Skeletal muscle satellite cell (primary cell): ENCODE measurements around the gene EVL.

ENCODE experiments used
- H3K27me3 ChIP-seq: 2 replicates; pipeline ENCODE4 v1.7.0; 2013; ENCODE audit warnings: low read length; ENCODE audit not compliant: control insufficient read depth, insufficient read depth
- H3K36me3 ChIP-seq: 2 replicates; pipeline ENCODE4 v1.7.0; 2013; ENCODE audit warnings: mild to moderate bottlenecking, control low read depth, low read length; ENCODE audit not compliant: insufficient read depth
- H3K4me1 ChIP-seq: 2 replicates; pipeline ENCODE4 v1.7.0; 2013; ENCODE audit warnings: low read length; ENCODE audit not compliant: control insufficient read depth, insufficient read depth
- H3K4me2 ChIP-seq: 2 replicates; pipeline ENCODE4 v1.7.0; 2013; ENCODE audit warnings: mild to moderate bottlenecking, low read length
- H3K4me3 ChIP-seq: 2 replicates; pipeline ENCODE4 v1.7.0; 2013; ENCODE audit warnings: low read length
- H3K9ac ChIP-seq: 2 replicates; pipeline ENCODE4 v1.7.0; 2013; ENCODE audit warnings: mild to moderate bottlenecking, low read depth, low read length, moderate library complexity
- H3K9me3 ChIP-seq: replicated peaks from 2 replicates; pipeline ENCODE4 v1.7.0; 2013; ENCODE audit warnings: mild to moderate bottlenecking, control low read depth, low read length

The EVL gene

GRCh38 chr14:100042286-100042685 lies 22.9 kb upstream of the EVL start:
- Histone ChIP-seq H3K4me2 (peak overlapping the region; percentile 23), H3K4me3 (no peak overlapping the region), H3K36me3 (no peaks in the 10 kb centered on the region), H3K9ac (no peak overlapping the region), H3K4me1 (peaks cover 16% of the 10 kb centered on the region), H3K27me3 (no peaks in the 10 kb centered on the region), H3K9me3 (no peaks in the 10 kb centered on the region)

- Histone ChIP-seq H3K9me3 (no peaks in the 10 kb centered on the region), H3K9ac (no peak overlapping the region), H3K4me1 (peaks cover 31% of the 10 kb centered on the region), H3K4me3 (no peak overlapping the region), H3K27me3 (no peaks in the 10 kb centered on the region), H3K36me3 (no peaks in the 10 kb centered on the region), H3K4me2 (no peak overlapping the region)
Measured at GRCh38 chr14:100045642-100046344, 19.4 kb upstream of the EVL start.

GRCh38 chr14:100047600-100047999 lies 17.6 kb upstream of the EVL start:
- no peaks in the 10 kb centered on the region for H3K27me3 ChIP-seq
- H3K4me2 ChIP-seq: no peak overlapping the region
- no peak overlapping the region for H3K9ac ChIP-seq
- H3K9me3 ChIP-seq: no peaks in the 10 kb centered on the region
- H3K4me3 ChIP-seq: no peak overlapping the region
- peaks cover 31% of the 10 kb centered on the region for H3K4me1 ChIP-seq
- H3K36me3 ChIP-seq: no peaks in the 10 kb centered on the region

- Histone ChIP-seq H3K4me1 (peaks cover 31% of the 10 kb centered on the region), H3K9ac (peak overlapping the region; percentile 10), H3K9me3 (no peaks in the 10 kb centered on the region), H3K36me3 (no peaks in the 10 kb centered on the region), H3K27me3 (no peaks in the 10 kb centered on the region), H3K4me2 (peak overlapping the region; percentile 19), H3K4me3 (no peak overlapping the region)
Measured at GRCh38 chr14:100048786-100049185, 16.4 kb upstream of the EVL start.

GRCh38 chr14:100049220-100049619 lies 16.0 kb upstream of the EVL start:
- no peaks in the 10 kb centered on the region for H3K9me3 ChIP-seq
- peak overlapping the region; percentile 10 for H3K9ac ChIP-seq
- no peaks in the 10 kb centered on the region for H3K27me3 ChIP-seq
- H3K4me3 ChIP-seq: no peak overlapping the region
- peaks cover 31% of the 10 kb centered on the region for H3K4me1 ChIP-seq
- no peaks in the 10 kb centered on the region for H3K36me3 ChIP-seq
- peak overlapping the region; percentile 24 for H3K4me2 ChIP-seq

GRCh38 chr14:100051103-100051502 lies 14.1 kb upstream of the EVL start:
- no peaks in the 10 kb centered on the region for H3K9me3 ChIP-seq
- no peaks in the 10 kb centered on the region for H3K27me3 ChIP-seq
- H3K36me3 ChIP-seq: no peaks in the 10 kb centered on the region
- no peak overlapping the region for H3K9ac ChIP-seq
- no peak overlapping the region for H3K4me3 ChIP-seq
- H3K4me2 ChIP-seq: no peak overlapping the region
- peaks cover 19% of the 10 kb centered on the region for H3K4me1 ChIP-seq

DNA sequence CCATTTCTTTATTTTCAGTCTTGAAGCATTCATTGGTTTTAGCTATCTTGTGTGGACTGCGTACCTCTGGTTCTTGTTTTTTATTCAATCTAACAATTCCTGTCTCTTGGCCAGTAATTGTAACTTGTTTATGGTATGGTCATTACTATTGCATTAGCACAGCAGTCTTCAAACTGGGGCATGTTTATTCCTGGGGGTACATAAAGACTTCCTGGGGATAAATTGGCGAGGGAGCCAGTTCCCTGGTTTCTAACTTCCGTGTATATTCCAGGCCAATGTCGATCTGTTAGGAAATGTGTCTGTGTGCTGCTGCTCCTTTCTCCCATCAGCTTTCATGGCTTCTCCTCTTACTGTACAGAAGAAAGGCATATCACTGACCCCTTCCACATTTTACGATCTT lies 13.7 kb upstream of the EVL start:
- Histone ChIP-seq H3K4me3 (no peak overlapping the region), H3K9me3 (no peaks in the 10 kb centered on the region), H3K4me2 (no peak overlapping the region), H3K27me3 (no peaks in the 10 kb centered on the region), H3K4me1 (peaks cover 18% of the 10 kb centered on the region), H3K9ac (no peak overlapping the region), H3K36me3 (no peaks in the 10 kb centered on the region)

DNA sequence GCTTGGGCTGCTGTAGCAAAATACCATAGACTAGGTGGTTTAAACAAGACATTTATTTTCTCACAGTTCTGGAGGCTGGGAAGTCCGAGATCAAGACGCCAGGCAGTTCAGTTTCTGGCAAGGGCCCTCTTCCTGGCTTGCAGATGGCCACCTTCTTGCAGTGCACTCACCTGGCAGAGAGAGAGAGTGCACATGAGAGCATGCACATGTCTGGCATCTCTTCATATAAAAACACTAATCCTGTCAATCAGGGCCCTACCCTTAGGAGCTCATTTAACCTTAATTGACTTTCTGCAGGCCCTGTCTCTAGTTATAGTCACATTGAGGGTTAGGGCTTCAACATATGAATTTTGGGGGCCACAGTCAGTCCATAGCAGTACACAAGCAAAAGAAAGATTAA lies 12.4 kb upstream of the EVL start:
- no peak overlapping the region for H3K9ac ChIP-seq
- no peaks in the 10 kb centered on the region for H3K27me3 ChIP-seq
- H3K4me2 ChIP-seq: no peak overlapping the region
- H3K4me1 ChIP-seq: peaks cover 18% of the 10 kb centered on the region
- no peaks in the 10 kb centered on the region for H3K9me3 ChIP-seq
- no peaks in the 10 kb centered on the region for H3K36me3 ChIP-seq
- no peak overlapping the region for H3K4me3 ChIP-seq

DNA sequence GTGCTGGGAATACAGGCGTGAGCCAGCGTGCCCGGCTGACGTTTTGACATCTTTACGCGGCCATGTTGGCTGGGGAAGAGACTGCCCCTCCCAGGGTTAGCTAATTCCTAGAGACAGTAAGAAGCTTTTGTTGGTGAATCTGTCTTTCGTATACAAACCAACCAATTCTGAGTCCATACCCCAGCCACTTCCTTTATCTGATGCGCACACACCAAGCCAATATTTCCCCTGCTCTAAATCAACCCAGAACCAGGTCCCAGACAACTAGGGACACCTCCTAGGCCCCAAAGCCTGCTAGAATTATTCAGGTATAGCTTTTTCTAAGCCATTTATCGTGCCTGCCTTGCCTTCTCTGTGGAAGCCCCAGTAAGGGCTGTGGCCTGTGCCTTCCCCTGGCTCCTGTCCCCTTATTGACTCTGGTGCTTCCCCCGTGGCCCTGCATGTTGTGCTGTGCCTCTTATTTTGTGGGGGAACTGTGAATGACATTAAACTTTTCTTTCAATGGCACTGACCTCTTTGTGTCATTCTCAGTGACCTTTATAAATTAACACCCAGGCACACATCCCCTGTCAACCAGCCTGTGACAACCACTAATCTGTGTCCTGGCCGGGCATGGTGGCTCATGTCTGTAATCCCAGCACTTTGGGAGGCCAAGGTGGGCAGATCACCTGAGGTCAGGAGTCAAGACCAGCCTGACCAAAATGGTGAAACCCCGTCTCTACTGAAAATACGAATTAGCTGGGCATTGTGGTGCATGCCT lies 10.7 kb upstream of the EVL start:
- peaks cover 5% of the 10 kb centered on the region for H3K4me1 ChIP-seq
- no peak overlapping the region for H3K9ac ChIP-seq
- no peak overlapping the region for H3K4me2 ChIP-seq
- no peaks in the 10 kb centered on the region for H3K9me3 ChIP-seq
- no peak overlapping the region for H3K4me3 ChIP-seq
- H3K27me3 ChIP-seq: no peaks in the 10 kb centered on the region
- H3K36me3 ChIP-seq: no peaks in the 10 kb centered on the region

- Histone ChIP-seq H3K36me3 (no peaks in the 10 kb centered on the region), H3K4me2 (no peak overlapping the region), H3K9me3 (no peaks in the 10 kb centered on the region), H3K4me1 (no peaks in the 10 kb centered on the region), H3K9ac (no peak overlapping the region), H3K27me3 (no peaks in the 10 kb centered on the region), H3K4me3 (no peak overlapping the region)
Measured at GRCh38 chr14:100056431-100056830, 8.8 kb upstream of the EVL start.

DNA sequence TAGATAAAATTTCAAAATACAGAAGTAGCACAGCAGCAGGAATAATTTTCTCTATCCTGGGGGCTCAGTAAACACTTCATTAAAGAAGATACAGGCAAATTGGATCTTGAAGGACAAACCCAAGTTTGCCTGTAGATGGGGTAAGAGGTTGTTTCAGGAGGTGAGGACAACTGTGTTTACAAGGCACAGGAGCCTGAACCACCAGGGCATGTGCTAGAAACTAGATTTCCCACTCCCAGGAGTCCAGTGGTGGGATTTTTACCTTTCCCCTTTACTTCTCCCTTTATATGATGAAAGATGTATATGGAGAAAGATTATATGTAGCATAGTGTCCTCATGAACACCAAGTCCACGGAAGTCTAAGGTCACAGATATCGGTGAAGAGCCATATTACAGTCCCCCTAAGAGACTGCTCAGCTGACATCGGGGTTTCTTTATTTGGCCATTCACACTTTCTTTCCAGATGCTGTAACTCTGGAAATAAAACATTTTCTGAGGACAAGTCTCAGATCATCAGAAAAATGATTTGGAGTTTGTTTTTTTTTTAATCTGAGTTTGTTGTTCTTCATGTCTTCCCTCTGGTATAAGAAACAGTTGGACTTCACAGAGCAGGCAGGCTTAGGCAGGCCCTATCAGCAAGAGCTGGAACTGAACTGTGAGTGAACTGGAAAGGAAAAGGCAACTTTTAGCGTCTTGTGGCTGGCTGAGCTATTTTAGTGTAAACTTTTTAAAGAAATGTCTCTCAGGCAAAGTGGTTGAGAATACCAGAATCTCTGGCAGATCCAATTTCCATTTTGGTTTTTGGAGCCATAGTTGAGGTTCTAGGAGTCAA lies 8.0 kb upstream of the EVL start:
- no peaks in the 10 kb centered on the region for H3K9me3 ChIP-seq
- H3K4me1 ChIP-seq: no peaks in the 10 kb centered on the region
- H3K27me3 ChIP-seq: no peaks in the 10 kb centered on the region
- H3K4me2 ChIP-seq: no peak overlapping the region
- H3K9ac ChIP-seq: no peak overlapping the region
- no peak overlapping the region for H3K4me3 ChIP-seq
- no peaks in the 10 kb centered on the region for H3K36me3 ChIP-seq
